Stimulated activated CD8-positive, alpha-beta memory T cell treated with anti-CD3 and anti-CD28 coated beads, Interleukin-15, amount 100 ng/mL, for 4 hours (primary cell): ENCODE measurements around the gene ATP5MC2.
"Not testable (repeated sequence)": the region's sequence is repeated elsewhere in the genome, so short reads cannot be mapped to it uniquely, and the experiment has no call there.

Source experiments
- DNase-seq, 2 donors: peaks; one replicate each; pipeline ENCODE4 v3.0.0-alpha.2; 2020; ENCODE audit warnings: low read depth in 2 of 2

Gene ATP5MC2

GRCh38 chr12:53694756-53695151 is 18.9 kb upstream of the ATP5MC2 start:
- no peak for DNase-seq

GRCh38 chr12:53688134-53688533 is 12.3 kb upstream of the ATP5MC2 start:
- DNase-seq = no peak

GRCh38 chr12:53686436-53686835 is 10.6 kb upstream of the ATP5MC2 start:
- DNase-seq = no peak

- no peak for DNase-seq
These were observed 8.9 kb upstream of the ATP5MC2 start for GRCh38 chr12:53684654-53685220.

GRCh38 chr12:53683983-53684382 is 8.1 kb upstream of the ATP5MC2 start:
- DNase-seq = no peak

- DNase-seq = no peak
These were observed 7.6 kb upstream of the ATP5MC2 start for GRCh38 chr12:53683494-53683893.

GRCh38 chr12:53680061-53680460 is 4.2 kb upstream of the ATP5MC2 start:
- DNase-seq = not testable (repeated sequence)

GRCh38 chr12:53677800-53678148 is 1.9 kb upstream of the ATP5MC2 start:
- DNase-seq = no peak

- no peak for DNase-seq
These were observed 1.3 kb upstream of the ATP5MC2 start for GRCh38 chr12:53677016-53677799.

- no peak for DNase-seq
These were observed 753 bp upstream of the ATP5MC2 start for GRCh38 chr12:53676656-53677015.

GRCh38 chr12:53674977-53675700 is 744 bp downstream of the ATP5MC2 start:
- no peak for DNase-seq

- no peak for DNase-seq
These were observed 4.9 kb downstream of the ATP5MC2 start for GRCh38 chr12:53670971-53671370.

- no peak for DNase-seq
These were observed 5.6 kb downstream of the ATP5MC2 start for GRCh38 chr12:53670308-53670707.

- DNase-seq = no peak
These were observed 8.8 kb downstream of the ATP5MC2 start for GRCh38 chr12:53667080-53667479.

GRCh38 chr12:53664936-53665335 is 10.9 kb downstream of the ATP5MC2 start:
- DNase-seq = no peak

GRCh38 chr12:53664191-53664590 is 11.7 kb downstream of the ATP5MC2 start:
- no peak for DNase-seq

- DNase-seq = no peak
These were observed 15.8 kb downstream of the ATP5MC2 start for GRCh38 chr12:53660041-53660440.

- DNase-seq = no peak
These were observed 16.3 kb downstream of the ATP5MC2 start for GRCh38 chr12:53659571-53659981.

- DNase-seq = no peak
These were observed 16.8 kb downstream of the ATP5MC2 start for GRCh38 chr12:53659011-53659551.

- no peak for DNase-seq
These were observed 18.8 kb downstream of the ATP5MC2 start for GRCh38 chr12:53657041-53657440.

GRCh38 chr12:53653595-53653994 is 22.3 kb downstream of the ATP5MC2 start:
- no peak for DNase-seq

- DNase-seq = no peak
These were observed 23.5 kb downstream of the ATP5MC2 start for GRCh38 chr12:53652366-53652765.

GRCh38 chr12:53651737-53652136 is 24.1 kb downstream of the ATP5MC2 start:
- no peak for DNase-seq
